Measurements from ENCODE around the gene FRG2B. TPM values are rescaled to one million over a fixed set of nuclear protein-coding genes. Genes with fewer than 3 reads are reported as not detected.
"Not testable (repeated sequence)": the region's sequence is repeated elsewhere in the genome, so short reads cannot be mapped to it uniquely, and the experiment has no call there.

FRG2B gene
- polyA plus RNA-seq, 3 donors: not detected

- no peak overlapping the region for H3K27ac ChIP-seq (ENCODE audit: low read depth, low read length)
- 4 to 37% (median 10%) methylated on average over 3 of the region's 3 CpGs for WGBS, 3 donors
Observed at GRCh38 chr10:133608855-133609254, 17.7 kb downstream of the FRG2B start.

GRCh38 chr10:133603434-133603833, 23.2 kb downstream of the FRG2B start:
- 65 to 70% (median 69%) methylated on average over 2 of the region's 2 CpGs for WGBS, 3 donors
- not testable (repeated sequence) for H3K27ac ChIP-seq (ENCODE audit: low read depth, low read length)

- no peak overlapping the region for H3K27ac ChIP-seq (ENCODE audit: low read depth, low read length)
- 53 to 68% (median 65%) methylated on average over 3 of the region's 3 CpGs for WGBS, 3 donors
Observed at GRCh38 chr10:133600657-133601056, 25.9 kb downstream of the FRG2B start.

GRCh38 chr10:133599869-133600268, 26.7 kb downstream of the FRG2B start:
- WGBS, 3 donors: 52 to 70% (median 53%) methylated on average over 8 of the region's 8 CpGs

GRCh38 chr10:133592716-133593115, 33.9 kb downstream of the FRG2B start:
- WGBS, 3 donors: 64 to 80% (median 76%) methylated on average over 6 of the region's 6 CpGs

More at GRCh38 chr10:133599869-133600268, 26.7 kb downstream of the FRG2B start:
- not testable (repeated sequence) for H3K27ac ChIP-seq (ENCODE audit: low read depth, low read length)

GRCh38 chr10:133590970-133591359, 35.6 kb downstream of the FRG2B start:
- 74 to 81% (median 78%) methylated on average over 10 of the region's 10 CpGs for WGBS, 3 donors
- no peak overlapping the region for H3K27ac ChIP-seq (ENCODE audit: low read depth, low read length)

More at GRCh38 chr10:133592716-133593115, 33.9 kb downstream of the FRG2B start:
- H3K27ac ChIP-seq (ENCODE audit: low read depth, low read length): no peak overlapping the region

- WGBS, 3 donors: 62 to 75% (median 75%) methylated on average over 13 of the region's 13 CpGs
- H3K27ac ChIP-seq (ENCODE audit: low read depth, low read length): no peak overlapping the region
Observed at GRCh38 chr10:133590226-133590969, 36.2 kb downstream of the FRG2B start.

- WGBS, 3 donors: 78 to 100% (median 87%) methylated on average over 3 to 16 of the region's 31 CpGs
- H3K27ac ChIP-seq (ENCODE audit: low read depth, low read length): not testable (repeated sequence)
Observed at GRCh38 chr10:133577037-133577436, 49.6 kb downstream of the FRG2B start.

Other genes starting within 250 kb of the FRG2B start
- gene PAOX, start 247.5 kb downstream of the FRG2B start, polyA plus RNA-seq: 1 to 10 TPM; 4.5 to 5.7 (median 5.4) TPM
- gene MTG1, start 232.6 kb downstream of the FRG2B start, polyA plus RNA-seq: 10 to 100 TPM; 33.9 to 40.2 (median 35.9) TPM
- under 1 TPM; 0.11 to 0.18 (median 0.16) TPM for gene SPRN, start 202.2 kb downstream of the FRG2B start, polyA plus RNA-seq
- gene SCART1, start 172.8 kb downstream of the FRG2B start, polyA plus RNA-seq: 1 to 10 TPM in 1 of 3 donors, under 1 TPM in 2; 0.91 to 1.3 (median 0.93) TPM
- gene CYP2E1, start 99.4 kb downstream of the FRG2B start, polyA plus RNA-seq: 1 to 10 TPM; 1.3 to 3.1 (median 2.1) TPM
- 1 to 10 TPM; 1.4 to 5.4 (median 2.2) TPM for gene SYCE1, start 61.2 kb downstream of the FRG2B start, polyA plus RNA-seq